DMS153 treated with DMSO at 0.1 percent for 48 hours (cell line): ENCODE results near the gene TPI1.

ENCODE experiments used
- DNase-seq: peaks from one replicate; lab custom pipeline; 2025; ENCODE audit not compliant: unreplicated experiment; lab: John Stamatoyannopoulos, UW

The TPI1 gene

DNA sequence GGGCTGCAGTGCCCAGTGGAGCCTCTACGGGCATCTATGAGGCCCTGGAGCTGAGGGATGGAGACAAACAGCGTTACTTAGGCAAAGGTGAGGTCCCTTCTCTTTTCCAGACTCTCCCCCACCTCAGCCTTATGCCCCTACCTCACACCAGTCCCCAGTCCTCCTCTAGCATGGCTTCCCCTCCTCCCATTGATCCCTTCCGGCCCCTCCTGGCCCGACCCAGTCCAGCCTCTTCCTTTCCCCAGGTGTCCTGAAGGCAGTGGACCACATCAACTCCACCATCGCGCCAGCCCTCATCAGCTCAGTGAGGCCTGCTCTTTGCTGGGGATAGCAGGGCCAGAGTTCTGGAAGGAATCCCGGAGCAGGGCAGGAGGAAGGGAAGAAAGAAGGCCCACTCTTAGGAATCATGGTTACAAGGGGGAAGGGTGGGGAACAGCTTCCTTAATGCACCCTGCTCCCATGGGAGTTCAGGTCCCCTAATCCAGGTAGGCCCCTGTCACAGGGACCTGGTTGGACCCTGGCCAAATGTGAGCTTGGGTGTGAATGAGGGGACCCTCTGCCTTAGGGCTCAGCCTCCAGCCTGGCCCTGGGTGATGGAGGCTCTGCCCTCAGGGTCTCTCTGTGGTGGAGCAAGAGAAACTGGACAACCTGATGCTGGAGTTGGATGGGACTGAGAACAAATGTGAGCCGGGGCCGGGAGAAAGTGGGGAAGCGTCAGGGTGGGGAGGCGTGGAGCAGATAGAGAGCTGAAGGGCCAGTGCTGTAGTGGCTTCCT, 49.3 kb downstream of the TPI1 start:
- DNase-seq, result no peak

GRCh38 chr12:6917491-6918231, 50.3 kb downstream of the TPI1 start:
- no peak for DNase-seq

DNA sequence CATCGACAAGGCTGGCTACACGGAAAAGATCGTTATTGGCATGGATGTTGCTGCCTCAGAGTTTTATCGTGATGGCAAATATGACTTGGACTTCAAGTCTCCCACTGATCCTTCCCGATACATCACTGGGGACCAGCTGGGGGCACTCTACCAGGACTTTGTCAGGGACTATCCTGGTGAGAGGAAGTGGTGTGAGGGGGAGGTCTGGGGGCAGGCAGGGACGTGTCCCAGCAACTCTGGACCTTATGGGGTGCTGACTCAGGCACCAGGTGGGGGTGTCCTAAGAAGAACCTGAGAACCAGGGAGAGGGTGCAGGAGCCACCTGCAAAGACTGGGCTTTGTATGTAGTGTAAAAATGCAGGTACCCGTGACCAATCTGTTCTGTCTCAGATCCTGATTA, 52.3 kb downstream of the TPI1 start:
- no peak for DNase-seq
